ENCODE measurements around the gene GRN.

GRN gene

GRCh38 chr17:44314524-44314868, 30.6 kb upstream of the GRN start:
- Histone ChIP-seq H2AFZ (ENCODE audit: low read depth, low read length) (no peak overlapping the region), H3K27me3 (ENCODE audit: control insufficient read depth in 1 of 2, insufficient read depth in 1 of 2, low read length in 2 of 2) (peaks cover 74 to 84% of the 10 kb centered on the region in 2 experiments), H3K79me1 (replicated peaks; ENCODE audit: low read length, poor library complexity, severe bottlenecking) (no peaks in the 10 kb centered on the region), H3K36me3 (ENCODE audit: control insufficient read depth in 1 of 2, insufficient read depth in 2 of 2, low read depth in 1 of 2, low read length in 2 of 2) (peaks cover 3 to 22% of the 10 kb centered on the region in 2 experiments), H2BK15ac (ENCODE audit: low read depth, poor library complexity, severe bottlenecking) (no peak overlapping the region), H3K4ac (ENCODE audit: low read depth in 1 of 2, low read length in 2 of 2) (no peak overlapping the region), H3K4me3 (ENCODE audit: insufficient read depth in 1 of 2, low read depth in 1 of 2, low read length in 2 of 2) (no peak overlapping the region), H3K9me3 (ENCODE audit: control insufficient read depth, low read length) (no peaks in the 10 kb centered on the region), H4K91ac (ENCODE audit: low read length) (no peak overlapping the region), H3K9ac (ENCODE audit: low read length) (no peak overlapping the region), H3K18ac (ENCODE audit: low read depth in 1 of 2, low read length in 2 of 2) (no peak overlapping the region), H2AK5ac (ENCODE audit: low read length, severe bottlenecking) (no peak overlapping the region), H3K4me2 (ENCODE audit: low read length, poor library complexity, severe bottlenecking) (no peak overlapping the region), H3K23ac (ENCODE audit: low read length in 2 of 2) (no peak overlapping the region), H2BK12ac (ENCODE audit: low read length in 2 of 2) (no peak overlapping the region), H2BK120ac (ENCODE audit: low read depth, low read length) (no peak overlapping the region), H2BK5ac (ENCODE audit: low read depth, low read length, poor library complexity, severe bottlenecking) (no peak overlapping the region), H3K27ac (ENCODE audit: low read length, poor library complexity, severe bottlenecking) (no peak overlapping the region), H3K4me1 (ENCODE audit: control insufficient read depth, insufficient read depth, low read depth, low read length) (peaks cover 22% of the 10 kb centered on the region), H4K8ac (ENCODE audit: low read length) (no peak overlapping the region), H3K14ac (ENCODE audit: low read length in 2 of 2) (no peak overlapping the region)
- 53% methylated on average over 9 of the region's 11 CpGs for WGBS
- no peak for DNase-seq

GRCh38 chr17:44314869-44315661, 30.0 kb upstream of the GRN start:
- H3K18ac ChIP-seq (ENCODE audit: low read depth in 1 of 2, low read length in 2 of 2): no peak overlapping the region
- H3K27ac ChIP-seq (ENCODE audit: low read length, poor library complexity, severe bottlenecking): no peak overlapping the region
- no peak overlapping the region for H4K8ac ChIP-seq (ENCODE audit: low read length)

GRCh38 chr17:44315760-44316731, 29.1 kb upstream of the GRN start:
- no peak overlapping the region for H3K18ac ChIP-seq (ENCODE audit: low read depth in 1 of 2, low read length in 2 of 2)
- peaks cover 7% of the 10 kb centered on the region for H3K79me1 ChIP-seq (replicated peaks; ENCODE audit: low read length, poor library complexity, severe bottlenecking)
- WGBS: 12% methylated on average over 38 of the region's 38 CpGs
- no peaks in the 10 kb centered on the region for H3K9me3 ChIP-seq (ENCODE audit: control insufficient read depth, low read length)
- H3K23ac ChIP-seq (ENCODE audit: low read length in 2 of 2): peak overlapping the region in 1 of 2 experiments; percentile 68
- H2BK12ac ChIP-seq (ENCODE audit: low read length in 2 of 2): no peak overlapping the region
- peak overlapping the region; percentile 53 for H3K4me2 ChIP-seq (ENCODE audit: low read length, poor library complexity, severe bottlenecking)
- no peak overlapping the region for H4K91ac ChIP-seq (ENCODE audit: low read length)
- no peak for DNase-seq
- H3K4me1 ChIP-seq (ENCODE audit: control insufficient read depth, insufficient read depth, low read depth, low read length): peaks cover 19% of the 10 kb centered on the region
- H3K9ac ChIP-seq (ENCODE audit: low read length): no peak overlapping the region
- no peak overlapping the region for H2BK5ac ChIP-seq (ENCODE audit: low read depth, low read length, poor library complexity, severe bottlenecking)
- H3K14ac ChIP-seq (ENCODE audit: low read length in 2 of 2): no peak overlapping the region
- H3K36me3 ChIP-seq (ENCODE audit: control insufficient read depth in 1 of 2, insufficient read depth in 2 of 2, low read depth in 1 of 2, low read length in 2 of 2): peaks cover 18 to 38% of the 10 kb centered on the region in 2 experiments
- H3K4ac ChIP-seq (ENCODE audit: low read depth in 1 of 2, low read length in 2 of 2): no peak overlapping the region
- no peak overlapping the region for H2BK120ac ChIP-seq (ENCODE audit: low read depth, low read length)
- no peak overlapping the region for H2BK15ac ChIP-seq (ENCODE audit: low read depth, poor library complexity, severe bottlenecking)
- H2AFZ ChIP-seq (ENCODE audit: low read depth, low read length): no peak overlapping the region
- no peak overlapping the region for H2AK5ac ChIP-seq (ENCODE audit: low read length, severe bottlenecking)
- no peak overlapping the region for H3K4me3 ChIP-seq (ENCODE audit: insufficient read depth in 1 of 2, low read depth in 1 of 2, low read length in 2 of 2)
- H3K27me3 ChIP-seq (ENCODE audit: control insufficient read depth in 1 of 2, insufficient read depth in 1 of 2, low read length in 2 of 2): peaks cover 58 to 69% of the 10 kb centered on the region in 2 experiments
- no peak overlapping the region for H3K27ac ChIP-seq (ENCODE audit: low read length, poor library complexity, severe bottlenecking)
- no peak overlapping the region for H4K8ac ChIP-seq (ENCODE audit: low read length)

More at GRCh38 chr17:44314869-44315661, 30.0 kb upstream of the GRN start:
- Histone ChIP-seq H3K4ac (ENCODE audit: low read depth in 1 of 2, low read length in 2 of 2) (no peak overlapping the region), H3K9ac (ENCODE audit: low read length) (no peak overlapping the region), H2BK5ac (ENCODE audit: low read depth, low read length, poor library complexity, severe bottlenecking) (no peak overlapping the region), H2AK5ac (ENCODE audit: low read length, severe bottlenecking) (no peak overlapping the region), H2BK120ac (ENCODE audit: low read depth, low read length) (no peak overlapping the region), H4K91ac (ENCODE audit: low read length) (no peak overlapping the region), H2BK15ac (ENCODE audit: low read depth, poor library complexity, severe bottlenecking) (no peak overlapping the region), H3K4me1 (ENCODE audit: control insufficient read depth, insufficient read depth, low read depth, low read length) (peaks cover 19% of the 10 kb centered on the region), H3K14ac (ENCODE audit: low read length in 2 of 2) (no peak overlapping the region), H3K4me2 (ENCODE audit: low read length, poor library complexity, severe bottlenecking) (peak overlapping the region; percentile 53), H3K79me1 (replicated peaks; ENCODE audit: low read length, poor library complexity, severe bottlenecking) (no peaks in the 10 kb centered on the region), H3K23ac (ENCODE audit: low read length in 2 of 2) (no peak overlapping the region), H2BK12ac (ENCODE audit: low read length in 2 of 2) (no peak overlapping the region), H2AFZ (ENCODE audit: low read depth, low read length) (no peak overlapping the region), H3K9me3 (ENCODE audit: control insufficient read depth, low read length) (no peaks in the 10 kb centered on the region), H3K4me3 (ENCODE audit: insufficient read depth in 1 of 2, low read depth in 1 of 2, low read length in 2 of 2) (peak overlapping the region; percentile 51 to 56), H3K36me3 (ENCODE audit: control insufficient read depth in 1 of 2, insufficient read depth in 2 of 2, low read depth in 1 of 2, low read length in 2 of 2) (peaks cover 9 to 28% of the 10 kb centered on the region in 2 experiments), H3K27me3 (ENCODE audit: control insufficient read depth in 1 of 2, insufficient read depth in 1 of 2, low read length in 2 of 2) (peaks cover 68 to 78% of the 10 kb centered on the region in 2 experiments)
- 1% methylated on average over 43 of the region's 81 CpGs for WGBS
- peak; percentile 21 for DNase-seq

GRCh38 chr17:44317545-44317944, 27.6 kb upstream of the GRN start:
- no peak overlapping the region for H2BK15ac ChIP-seq (ENCODE audit: low read depth, poor library complexity, severe bottlenecking)
- no peak overlapping the region for H3K4me2 ChIP-seq (ENCODE audit: low read length, poor library complexity, severe bottlenecking)
- H4K8ac ChIP-seq (ENCODE audit: low read length): no peak overlapping the region
- no peaks in the 10 kb centered on the region for H3K9me3 ChIP-seq (ENCODE audit: control insufficient read depth, low read length)
- no peak overlapping the region for H2AK5ac ChIP-seq (ENCODE audit: low read length, severe bottlenecking)
- DNase-seq: no peak
- H3K18ac ChIP-seq (ENCODE audit: low read depth in 1 of 2, low read length in 2 of 2): no peak overlapping the region
- peaks cover 50 to 55% of the 10 kb centered on the region in 2 experiments for H3K27me3 ChIP-seq (ENCODE audit: control insufficient read depth in 1 of 2, insufficient read depth in 1 of 2, low read length in 2 of 2)
- no peak overlapping the region for H2AFZ ChIP-seq (ENCODE audit: low read depth, low read length)
- H3K4ac ChIP-seq (ENCODE audit: low read depth in 1 of 2, low read length in 2 of 2): no peak overlapping the region
- H4K91ac ChIP-seq (ENCODE audit: low read length): no peak overlapping the region
- no peak overlapping the region for H3K27ac ChIP-seq (ENCODE audit: low read length, poor library complexity, severe bottlenecking)
- no peak overlapping the region for H3K4me3 ChIP-seq (ENCODE audit: insufficient read depth in 1 of 2, low read depth in 1 of 2, low read length in 2 of 2)
- H2BK12ac ChIP-seq (ENCODE audit: low read length in 2 of 2): no peak overlapping the region
- no peak overlapping the region for H3K14ac ChIP-seq (ENCODE audit: low read length in 2 of 2)
- H3K9ac ChIP-seq (ENCODE audit: low read length): no peak overlapping the region
- H3K79me1 ChIP-seq (replicated peaks; ENCODE audit: low read length, poor library complexity, severe bottlenecking): peaks cover 14% of the 10 kb centered on the region
- WGBS: 96% methylated on average over 6 of the region's 6 CpGs
- no peak overlapping the region for H2BK5ac ChIP-seq (ENCODE audit: low read depth, low read length, poor library complexity, severe bottlenecking)
- peaks cover 22% of the 10 kb centered on the region for H3K4me1 ChIP-seq (ENCODE audit: control insufficient read depth, insufficient read depth, low read depth, low read length)
- no peak overlapping the region for H2BK120ac ChIP-seq (ENCODE audit: low read depth, low read length)
- peaks cover 33 to 53% of the 10 kb centered on the region in 2 experiments for H3K36me3 ChIP-seq (ENCODE audit: control insufficient read depth in 1 of 2, insufficient read depth in 2 of 2, low read depth in 1 of 2, low read length in 2 of 2)
- no peak overlapping the region for H3K23ac ChIP-seq (ENCODE audit: low read length in 2 of 2)
